Activated T-cell treated with anti-CD3 and anti-CD28 coated beads, Interleukin-2, amount 50 U/mL, for 48 hours (primary cell): Measurements from ENCODE around the gene CSTB.

Experiments
- DNase-seq, 2 experiments: peaks; one replicate each; pipeline ENCODE4 v3.0.0-alpha.2; 2020

The CSTB gene

GRCh38 chr21:43727519-43728153, 48.5 kb downstream of the CSTB start:
- no peak for DNase-seq

DNA sequence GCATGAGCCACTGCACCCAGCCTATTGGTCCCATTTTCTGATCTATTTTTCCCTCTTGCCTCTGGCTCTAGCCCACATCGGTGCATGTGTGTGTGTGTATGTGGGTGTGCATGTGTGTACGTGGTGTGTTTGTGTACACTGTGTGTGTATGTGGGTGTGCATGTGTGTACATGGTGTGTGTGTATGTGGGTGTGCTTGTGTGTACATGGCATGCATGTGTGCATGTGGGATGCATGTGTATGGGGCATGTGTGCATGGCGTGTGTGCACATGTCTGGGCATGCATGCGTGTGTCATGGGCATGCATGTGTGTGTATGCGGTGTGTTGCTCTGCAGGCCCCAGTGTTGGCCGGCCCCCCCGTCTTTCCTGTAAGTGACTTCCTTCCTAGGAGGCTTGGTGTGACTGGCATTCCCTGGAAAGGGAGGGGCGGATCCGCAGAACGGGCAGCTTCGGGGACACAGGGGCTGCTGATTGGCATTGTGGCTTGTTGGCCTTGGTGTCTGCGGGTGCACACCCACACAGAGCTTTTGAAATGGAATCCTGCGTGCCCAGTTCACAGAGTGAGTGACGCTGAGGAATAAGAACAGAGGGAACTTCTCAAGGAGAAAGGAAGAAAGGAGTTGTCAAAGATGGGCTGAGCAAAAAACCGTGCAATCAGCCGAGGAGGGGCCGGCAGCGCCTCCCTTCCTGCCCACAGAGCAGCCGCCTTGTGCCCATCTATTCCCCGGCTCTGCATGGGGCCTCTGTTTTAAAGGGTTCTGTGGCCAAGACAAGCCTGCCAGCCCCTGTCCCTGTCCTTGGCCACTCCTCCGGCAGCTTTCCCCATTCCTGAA, 49.2 kb downstream of the CSTB start:
- DNase-seq, result no peak
